ENCODE results near the gene VWCE. TPM values are rescaled to one million over a fixed set of nuclear protein-coding genes. Genes with fewer than 3 reads are reported as not detected.

VWCE gene
- 8.7 and 15.9 TPM in 2 replicates for total RNA-seq

DNA sequence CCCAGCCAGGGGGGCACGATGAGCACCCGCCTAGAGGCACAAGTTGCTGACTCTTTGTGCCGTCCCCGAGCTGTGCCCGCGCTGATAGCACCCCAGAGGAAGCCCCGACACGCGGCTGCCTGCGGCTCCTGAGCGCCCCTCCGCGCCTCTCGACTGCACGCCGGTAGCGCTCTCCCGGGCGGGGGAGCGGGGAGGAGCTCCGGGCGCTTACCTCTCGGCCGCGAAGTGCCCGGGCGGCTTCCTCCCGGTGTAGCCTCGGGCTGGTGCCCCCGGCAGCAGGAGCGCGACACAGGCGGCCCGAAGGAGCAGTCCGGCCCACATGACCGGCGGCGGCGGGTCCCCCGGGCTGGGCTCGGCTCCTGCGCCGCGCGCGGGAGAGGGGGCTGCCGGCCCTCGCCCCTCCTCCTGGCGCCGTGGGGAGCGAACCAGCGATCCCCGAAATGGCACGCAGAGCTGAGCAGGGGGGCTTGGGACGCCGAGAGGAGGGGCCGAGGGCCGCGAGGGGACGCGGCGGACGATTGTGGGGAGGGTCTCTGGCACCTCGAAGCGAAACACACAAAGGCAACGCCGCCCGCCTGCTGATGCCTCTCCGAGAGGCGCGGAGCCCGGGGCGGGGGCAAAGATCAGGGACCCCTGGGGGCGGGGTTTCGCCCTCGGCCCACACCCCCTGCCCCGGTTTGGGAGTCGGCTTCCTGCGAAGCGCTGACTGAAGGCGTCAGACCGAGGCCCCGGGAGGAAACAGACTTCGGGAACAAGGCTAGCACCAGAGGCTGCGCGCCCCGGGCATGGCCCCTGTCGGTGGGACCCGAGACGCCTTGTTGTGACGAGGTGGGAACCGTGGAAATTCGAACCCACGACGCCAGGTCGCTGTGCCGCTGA lies at the start of gene VWCE:
VWCE (minus strand) TSS at position 600 of the 879 bp plus-strand sequence; CDS start at position 321, 279 bp downstream.

GRCh38 chr11:61332797-61333549 lies 37.9 kb upstream of the VWCE start, which contains the start of the genes DDB1 and TKFC:
Gene DDB1 (minus strand): TSS chr11:61333105. CDS start chr11:61332968, 137 bp downstream.
Gene TKFC (plus strand): TSS chr11:61333228. CDS start chr11:61334729, 1,501 bp downstream.

DNA sequence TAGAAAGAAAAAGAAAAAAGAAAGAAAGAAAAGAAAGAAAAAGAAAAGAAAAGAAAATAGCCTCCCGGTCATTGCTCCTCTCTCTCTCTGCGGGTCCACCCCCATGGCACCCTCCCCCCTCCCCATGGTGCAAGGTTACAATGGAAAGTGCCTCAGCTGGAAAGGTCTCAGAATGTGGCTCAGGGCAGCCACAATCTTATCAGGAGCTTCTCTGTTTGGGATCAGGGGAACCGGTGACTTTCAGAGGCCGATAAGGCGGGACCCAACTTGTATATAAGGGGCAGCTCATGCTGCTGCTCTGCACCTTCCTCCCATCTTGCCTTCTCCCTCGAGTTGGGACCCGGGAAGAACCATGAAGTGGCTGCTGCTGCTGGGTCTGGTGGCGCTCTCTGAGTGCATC lies 54.2 kb downstream of the VWCE start, which contains the start of gene PGA5:
PGA5 (plus strand) TSS at position 301 of the 400 bp plus-strand sequence; CDS start at position 353, 52 bp downstream.

GRCh38 chr11:61222047-61222446 lies 73.1 kb downstream of the VWCE start, which contains the start of gene PGA4:
Gene PGA4 (plus strand): TSS chr11:61222347. CDS start chr11:61222401, 54 bp downstream.

Other genes starting within 250 kb of the VWCE start
- gene CD5, start 192.8 kb downstream of the VWCE start, total RNA-seq: not detected in 2 replicates
- gene VPS37C, start 133.9 kb downstream of the VWCE start, total RNA-seq: 17.9 and 23.6 TPM in 2 replicates
- not detected in 2 replicates for gene PGA3, start 91.8 kb downstream of the VWCE start, total RNA-seq
- not detected in 2 replicates for gene PGA4, start 73.0 kb downstream of the VWCE start, total RNA-seq
- gene PGA5, start 54.1 kb downstream of the VWCE start, total RNA-seq: not detected in 2 replicates
- gene DDB1, start 37.8 kb upstream of the VWCE start, total RNA-seq: 191 and 196 TPM in 2 replicates
- gene TKFC, start 37.9 kb upstream of the VWCE start, total RNA-seq: 22.6 and 23.4 TPM in 2 replicates
- gene CYB561A3, start 66.6 kb upstream of the VWCE start, total RNA-seq: 40.4 and 45.9 TPM in 2 replicates
- gene TMEM138, start 67.1 kb upstream of the VWCE start, total RNA-seq: 20.5 and 35.2 TPM in 2 replicates
- gene TMEM216, start 97.3 kb upstream of the VWCE start, total RNA-seq: 12.5 and 14.0 TPM in 2 replicates
- gene CPSF7, start 134.7 kb upstream of the VWCE start, total RNA-seq: 25.9 and 30.7 TPM in 2 replicates
- gene SDHAF2, start 134.8 kb upstream of the VWCE start, total RNA-seq: 34.9 and 42.6 TPM in 2 replicates
- not detected in 2 replicates for gene LRRC10B, start 213.4 kb upstream of the VWCE start, total RNA-seq

Data from mammary microvascular endothelial cell (primary cell).